HepG2 (cell line): ENCODE data around the gene CDC123. TPM values are rescaled to one million over a fixed set of nuclear protein-coding genes. Genes with fewer than 3 reads are reported as not detected.

ENCODE experiments used
- ATAC-seq: fragments of 200-7000 bp; cut with Tn5 transposase; 3 replicates; pipeline ENCODE4 v1.9.1; 2020; ENCODE audit warnings: mild to moderate bottlenecking, moderate library complexity
- BruUV-seq: library from RNA; stranded (reverse); fragments of 400-500 nt; replicated peaks from 2 replicates; lab custom pipeline; 2021; lab: Mats Ljungman, UMichigan
- CTCF ChIA-PET: fragments of 300-600 bp; formaldehyde crosslinking; extraction: SDS; loops from one replicate; lab custom pipeline; 2021; ENCODE audit warnings: low total read pairs, inconsistent platforms, low intra/inter-chr PET ratio; lab: Yijun Ruan, JAX
- POLR2A ChIA-PET: fragments of 350-600 bp; sonication (Branson Sonifier 250); formaldehyde crosslinking; loops from one replicate; lab custom pipeline; 2020; ENCODE audit warnings: antibody characterized with exemption, inconsistent platforms; lab: Yijun Ruan, JAX
- DNase-seq: peaks from one replicate; pipeline ENCODE4 v3.0.0-alpha.2; 2015; ENCODE audit warnings: low spot score
- FAIRE-seq: peaks from 3 replicates; lab custom pipeline; 2011; peaks lifted over from hg19 to GRCh38; lab: Jason Lieb, UNC
- H2AFZ ChIP-seq: one replicate; pipeline ENCODE4 v1.6.1; 2011; ENCODE audit warnings: low read length, inconsistent platforms
- H3K27ac ChIP-seq: fragments of 300-600 bp; 3 replicates; pipeline ENCODE4 v1.8.0; 2011; ENCODE audit warnings: mixed run types, mild to moderate bottlenecking, mixed read lengths, low read length, inconsistent platforms; ENCODE audit not compliant: insufficient read depth; ENCODE audit errors: extremely low read length
- H3K27me3 ChIP-seq, 2 experiments: fragments of 200-600 bp in 1 of 2; 2 replicates in 1 of 2; 3 replicates in 1 of 2; pipeline versions ENCODE4 v1.6.0 to v1.8.0; 2011; ENCODE audit warnings: low read length in 2 of 2, mild to moderate bottlenecking in 2 of 2, moderate library complexity in 2 of 2, inconsistent platforms in 1 of 2; ENCODE audit not compliant: insufficient read depth in 2 of 2, control insufficient read depth in 1 of 2
- H3K36me3 ChIP-seq, 2 experiments: fragments of 200-600 bp in 1 of 2; replicated peaks in 1 of 2; 2 replicates in 1 of 2; 3 replicates in 1 of 2; pipeline versions ENCODE4 v1.5.1 to v1.8.0; 2011; ENCODE audit warnings: low read length in 2 of 2, inconsistent platforms in 1 of 2; ENCODE audit not compliant: insufficient read depth in 2 of 2, control insufficient read depth in 1 of 2
- H3K4me1 ChIP-seq: 2 replicates; pipeline ENCODE4 v1.5.1; 2012; ENCODE audit warnings: low read length, inconsistent platforms; ENCODE audit not compliant: insufficient read depth
- H3K4me2 ChIP-seq: 2 replicates; pipeline ENCODE4 v1.6.0; 2011; ENCODE audit warnings: low read depth, low read length, inconsistent platforms
- H3K4me3 ChIP-seq, 3 experiments: fragments of 200-600 bp in 1 of 3; sonication (generic), shearing (Covaris generic) in 1 of 3; replicated peaks in 1 of 3; 2 replicates each; pipeline ENCODE4 v1.5.1; 2011 to 2016; ENCODE audit warnings: low read length in 3 of 3, inconsistent platforms in 2 of 3, low read depth in 2 of 3, mild to moderate bottlenecking in 2 of 3, control low read depth in 1 of 3, mixed read lengths in 1 of 3; ENCODE audit not compliant: insufficient read depth in 1 of 3
- H3K79me2 ChIP-seq: one replicate; pipeline ENCODE4 v1.6.1; 2011; ENCODE audit warnings: low read length, inconsistent platforms; ENCODE audit not compliant: insufficient read depth
- H3K9ac ChIP-seq: 2 replicates; pipeline ENCODE4 v1.6.0; 2011; ENCODE audit warnings: mild to moderate bottlenecking, low read depth, low read length, inconsistent platforms; ENCODE audit not compliant: insufficient read depth
- H3K9me3 ChIP-seq: 2 replicates; pipeline ENCODE4 v1.5.1; 2012; ENCODE audit warnings: mild to moderate bottlenecking, low read length
- H4K20me1 ChIP-seq: 2 replicates; pipeline ENCODE4 v1.6.0; 2011; ENCODE audit warnings: inconsistent platforms, mild to moderate bottlenecking, low read length, moderate library complexity; ENCODE audit not compliant: insufficient read depth
- ATF7 ChIP-seq, 2 experiments: fragments of 450-650 bp in 1 of 2; sonication (generic) in 1 of 2; formaldehyde crosslinking in 1 of 2; IDR thresholded peaks; 2 replicates each; pipeline versions ENCODE4 v1.4.0 to v1.6.1; 2016 to 2020; ENCODE audit warnings: antibody characterized with exemption in 1 of 2, mild to moderate bottlenecking in 1 of 2, missing genetic modification reagents in 1 of 2
- BHLHE40 ChIP-seq: IDR thresholded peaks from 2 replicates; pipeline ENCODE4 v1.6.1; 2011; ENCODE audit warnings: low read length, improper control_type of control experiment
- CC2D1A ChIP-seq: sonication (generic); formaldehyde crosslinking; IDR thresholded peaks from 2 replicates; pipeline ENCODE4 v1.8.1; 2023; ENCODE audit warnings: mild to moderate bottlenecking, missing genetic modification reagents
- ELF4 ChIP-seq: sonication (generic); formaldehyde crosslinking; IDR thresholded peaks from 2 replicates; pipeline ENCODE4 v1.5.0; 2020; ENCODE audit warnings: missing genetic modification reagents, mild to moderate bottlenecking, moderate library complexity, borderline replicate concordance
- ETV5 ChIP-seq: IDR thresholded peaks from 2 replicates; pipeline ENCODE4 v1.6.1; 2018; ENCODE audit warnings: missing biosample characterization, missing genetic modification reagents, inconsistent platforms, borderline replicate concordance
- GZF1 ChIP-seq: sonication (generic); formaldehyde crosslinking; IDR thresholded peaks from 2 replicates; pipeline ENCODE4 v1.5.1; 2020; ENCODE audit warnings: mild to moderate bottlenecking, missing genetic modification reagents
- HDAC2 ChIP-seq: sonication (generic); formaldehyde crosslinking; IDR thresholded peaks from 2 replicates; pipeline ENCODE4 v1.4.0; 2020; ENCODE audit warnings: missing genetic modification reagents
- JDP2 ChIP-seq: sonication (generic); formaldehyde crosslinking; IDR thresholded peaks from 2 replicates; pipeline ENCODE4 v1.8.1; 2022; ENCODE audit warnings: missing genetic modification reagents, borderline replicate concordance
- POLR2G ChIP-seq: fragments of 200-400 bp; formaldehyde crosslinking; IDR thresholded peaks from 2 replicates; pipeline ENCODE4 v1.6.1; 2018; ENCODE audit warnings: mild to moderate bottlenecking, low read depth, low read length, moderate library complexity
- SNAPC2 ChIP-seq: sonication (generic); formaldehyde crosslinking; IDR thresholded peaks from 2 replicates; pipeline ENCODE4 v1.8.1; 2022; ENCODE audit warnings: mild to moderate bottlenecking, missing genetic modification reagents
- ZFP82 ChIP-seq: sonication (generic); formaldehyde crosslinking; IDR thresholded peaks from 2 replicates; pipeline ENCODE4 v1.5.1; 2020; ENCODE audit warnings: mild to moderate bottlenecking, missing genetic modification reagents, borderline replicate concordance
- ZNF225 ChIP-seq: sonication (generic); formaldehyde crosslinking; IDR thresholded peaks from 2 replicates; pipeline ENCODE4 v1.4.0; 2020; ENCODE audit warnings: mild to moderate bottlenecking, missing genetic modification reagents
- WGBS: methylation state at CpG from one replicate; pipeline ENCODE4 v1.1.6; 2017; ENCODE audit warnings: low lambda C conversion rate; 5-methylcytosine and 5-hydroxymethylcytosine counted together
- in situ Hi-C: cut with HindIII; loops from 2 replicates; pipeline ENCODE4 v1.10.0; 2017; ENCODE audit warnings: low pct_unique_long_range_greater_than_20kb; ENCODE audit not compliant: extremely low pct_ligation_motif_present
- intact Hi-C: fragments of 100-400 bp; cut with micrococcal nuclease; formaldehyde crosslinking; loops from one replicate; pipeline ENCODE4 v1.10.0; 2022; ENCODE audit not compliant: unreplicated experiment
- polyA plus RNA-seq, 8 experiments: library from polyadenylated mRNA; depleted of rRNA in 3 of 8; stranded (reverse) in 7 of 8; unstranded in 1 of 8; fragments of >200 nt; fragmentation: Illumina TruSeq in 4 of 8; extraction: Trizol in 4 of 8; gene quantifications; 2 replicates each; pipeline versions ENCODE4 v1.2.1 to v1.2.3, GENCODE V29; 2011 to 2016; ENCODE audit warnings: low read depth in 4 of 8, missing spikeins in 1 of 8, mixed read lengths in 1 of 8; ENCODE audit not compliant: insufficient read depth in 1 of 8
- total RNA-seq, 5 experiments: library from RNA; depleted of rRNA; stranded (reverse); fragments of >200 nt; fragmentation: Illumina TruSeq; extraction: Trizol; gene quantifications; 2 replicates each; pipeline ENCODE4 v1.2.3, GENCODE V29; 2016; ENCODE audit warnings: low read depth in 1 of 5
- TF ChIP-seq, protein P1 (sequence below): sonication (generic); formaldehyde crosslinking; IDR thresholded peaks from 2 replicates; pipeline ENCODE4 v1.4.0; 2020; ENCODE audit warnings: mild to moderate bottlenecking, low read depth, missing genetic modification reagents
- TF ChIP-seq, protein P2 (sequence below): sonication (generic); formaldehyde crosslinking; IDR thresholded peaks from 2 replicates; pipeline ENCODE4 v1.9.0; 2022; ENCODE audit warnings: missing genetic modification reagents, mild to moderate bottlenecking, borderline replicate concordance
- TF ChIP-seq, protein P3 (sequence below): sonication (generic); formaldehyde crosslinking; IDR thresholded peaks from 2 replicates; pipeline ENCODE4 v1.4.0; 2020; ENCODE audit warnings: mild to moderate bottlenecking, missing genetic modification reagents

The CDC123 gene
- total and polyA plus RNA-seq, 2 of the 13 experiments (the other 11 are each of a cell fraction or from before 2014, with no cell fraction given) = 63.3 to 153 TPM

DNA sequence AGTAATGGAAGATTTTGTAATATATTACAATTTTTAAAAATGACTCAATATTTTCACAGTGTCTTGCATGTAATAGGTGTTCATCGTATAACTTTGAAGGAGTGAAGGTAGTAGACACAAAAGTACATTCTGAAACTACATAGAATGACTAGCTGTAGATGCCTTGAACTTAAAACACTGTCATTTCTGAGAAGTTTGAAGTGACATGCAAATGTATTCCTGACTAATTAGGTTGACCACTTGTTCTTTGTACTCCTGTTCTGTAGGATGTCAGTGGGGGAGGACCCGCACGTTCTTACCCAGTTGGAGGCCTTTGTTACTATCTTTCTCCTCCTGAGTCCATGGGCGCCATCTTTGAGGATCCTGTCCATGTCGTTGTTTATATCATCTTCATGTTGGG lies 35.3 kb upstream of the CDC123 start:
- Histone ChIP-seq H3K79me2 (no peaks in the 10 kb centered on the region), H3K27me3 (no peaks in the 10 kb centered on the region), H3K4me3 (no peak overlapping the region), H3K9ac (no peak overlapping the region), H3K9me3 (no peaks in the 10 kb centered on the region), H3K36me3 (peaks cover 5 to 29% of the 10 kb centered on the region in 2 experiments; a peak in 4 of 5 replicates), H4K20me1 (no peaks in the 10 kb centered on the region), H3K4me2 (no peak overlapping the region), H2AFZ (no peak overlapping the region), H3K4me1 (peaks cover 21% of the 10 kb centered on the region), H3K27ac (no peak overlapping the region)
- ATAC-seq (no peak), FAIRE-seq (no peak), DNase-seq (no peak)
- ChIA-PET POLR2A (no interaction called here), CTCF (no interaction called here)
- 98% methylated on average over 5 of the region's 5 CpGs for WGBS
- BruUV-seq = no TSS peak
- TF ChIP-seq ZFP82 (CRISPR knock-in tag) (no peak), CC2D1A (CRISPR knock-in tag) (no peak), JDP2 (no peak), HDAC2 (CRISPR knock-in tag) (no peak), ZNF225 (CRISPR knock-in tag) (no peak), BHLHE40 (no peak), POLR2G (no peak), ATF7 (IDR thresholded peaks at IDR 0.05) (no peak), ATF7 (CRISPR knock-in tag; IDR thresholded peaks at IDR 0.05) (no peak), GZF1 (CRISPR knock-in tag) (no peak), ETV5 (CRISPR knock-in tag) (no peak), SNAPC2 (CRISPR knock-in tag) (no peak), ELF4 (CRISPR knock-in tag) (no peak)
- TF ChIP-seq, protein P1, sequence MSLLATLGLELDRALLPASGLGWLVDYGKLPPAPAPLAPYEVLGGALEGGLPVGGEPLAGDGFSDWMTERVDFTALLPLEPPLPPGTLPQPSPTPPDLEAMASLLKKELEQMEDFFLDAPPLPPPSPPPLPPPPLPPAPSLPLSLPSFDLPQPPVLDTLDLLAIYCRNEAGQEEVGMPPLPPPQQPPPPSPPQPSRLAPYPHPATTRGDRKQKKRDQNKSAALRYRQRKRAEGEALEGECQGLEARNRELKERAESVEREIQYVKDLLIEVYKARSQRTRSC (CRISPR knock-in tag) = no peak
- TF ChIP-seq, protein P2, sequence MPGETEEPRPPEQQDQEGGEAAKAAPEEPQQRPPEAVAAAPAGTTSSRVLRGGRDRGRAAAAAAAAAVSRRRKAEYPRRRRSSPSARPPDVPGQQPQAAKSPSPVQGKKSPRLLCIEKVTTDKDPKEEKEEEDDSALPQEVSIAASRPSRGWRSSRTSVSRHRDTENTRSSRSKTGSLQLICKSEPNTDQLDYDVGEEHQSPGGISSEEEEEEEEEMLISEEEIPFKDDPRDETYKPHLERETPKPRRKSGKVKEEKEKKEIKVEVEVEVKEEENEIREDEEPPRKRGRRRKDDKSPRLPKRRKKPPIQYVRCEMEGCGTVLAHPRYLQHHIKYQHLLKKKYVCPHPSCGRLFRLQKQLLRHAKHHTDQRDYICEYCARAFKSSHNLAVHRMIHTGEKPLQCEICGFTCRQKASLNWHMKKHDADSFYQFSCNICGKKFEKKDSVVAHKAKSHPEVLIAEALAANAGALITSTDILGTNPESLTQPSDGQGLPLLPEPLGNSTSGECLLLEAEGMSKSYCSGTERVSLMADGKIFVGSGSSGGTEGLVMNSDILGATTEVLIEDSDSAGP = no peak
- TF ChIP-seq, protein P3, sequence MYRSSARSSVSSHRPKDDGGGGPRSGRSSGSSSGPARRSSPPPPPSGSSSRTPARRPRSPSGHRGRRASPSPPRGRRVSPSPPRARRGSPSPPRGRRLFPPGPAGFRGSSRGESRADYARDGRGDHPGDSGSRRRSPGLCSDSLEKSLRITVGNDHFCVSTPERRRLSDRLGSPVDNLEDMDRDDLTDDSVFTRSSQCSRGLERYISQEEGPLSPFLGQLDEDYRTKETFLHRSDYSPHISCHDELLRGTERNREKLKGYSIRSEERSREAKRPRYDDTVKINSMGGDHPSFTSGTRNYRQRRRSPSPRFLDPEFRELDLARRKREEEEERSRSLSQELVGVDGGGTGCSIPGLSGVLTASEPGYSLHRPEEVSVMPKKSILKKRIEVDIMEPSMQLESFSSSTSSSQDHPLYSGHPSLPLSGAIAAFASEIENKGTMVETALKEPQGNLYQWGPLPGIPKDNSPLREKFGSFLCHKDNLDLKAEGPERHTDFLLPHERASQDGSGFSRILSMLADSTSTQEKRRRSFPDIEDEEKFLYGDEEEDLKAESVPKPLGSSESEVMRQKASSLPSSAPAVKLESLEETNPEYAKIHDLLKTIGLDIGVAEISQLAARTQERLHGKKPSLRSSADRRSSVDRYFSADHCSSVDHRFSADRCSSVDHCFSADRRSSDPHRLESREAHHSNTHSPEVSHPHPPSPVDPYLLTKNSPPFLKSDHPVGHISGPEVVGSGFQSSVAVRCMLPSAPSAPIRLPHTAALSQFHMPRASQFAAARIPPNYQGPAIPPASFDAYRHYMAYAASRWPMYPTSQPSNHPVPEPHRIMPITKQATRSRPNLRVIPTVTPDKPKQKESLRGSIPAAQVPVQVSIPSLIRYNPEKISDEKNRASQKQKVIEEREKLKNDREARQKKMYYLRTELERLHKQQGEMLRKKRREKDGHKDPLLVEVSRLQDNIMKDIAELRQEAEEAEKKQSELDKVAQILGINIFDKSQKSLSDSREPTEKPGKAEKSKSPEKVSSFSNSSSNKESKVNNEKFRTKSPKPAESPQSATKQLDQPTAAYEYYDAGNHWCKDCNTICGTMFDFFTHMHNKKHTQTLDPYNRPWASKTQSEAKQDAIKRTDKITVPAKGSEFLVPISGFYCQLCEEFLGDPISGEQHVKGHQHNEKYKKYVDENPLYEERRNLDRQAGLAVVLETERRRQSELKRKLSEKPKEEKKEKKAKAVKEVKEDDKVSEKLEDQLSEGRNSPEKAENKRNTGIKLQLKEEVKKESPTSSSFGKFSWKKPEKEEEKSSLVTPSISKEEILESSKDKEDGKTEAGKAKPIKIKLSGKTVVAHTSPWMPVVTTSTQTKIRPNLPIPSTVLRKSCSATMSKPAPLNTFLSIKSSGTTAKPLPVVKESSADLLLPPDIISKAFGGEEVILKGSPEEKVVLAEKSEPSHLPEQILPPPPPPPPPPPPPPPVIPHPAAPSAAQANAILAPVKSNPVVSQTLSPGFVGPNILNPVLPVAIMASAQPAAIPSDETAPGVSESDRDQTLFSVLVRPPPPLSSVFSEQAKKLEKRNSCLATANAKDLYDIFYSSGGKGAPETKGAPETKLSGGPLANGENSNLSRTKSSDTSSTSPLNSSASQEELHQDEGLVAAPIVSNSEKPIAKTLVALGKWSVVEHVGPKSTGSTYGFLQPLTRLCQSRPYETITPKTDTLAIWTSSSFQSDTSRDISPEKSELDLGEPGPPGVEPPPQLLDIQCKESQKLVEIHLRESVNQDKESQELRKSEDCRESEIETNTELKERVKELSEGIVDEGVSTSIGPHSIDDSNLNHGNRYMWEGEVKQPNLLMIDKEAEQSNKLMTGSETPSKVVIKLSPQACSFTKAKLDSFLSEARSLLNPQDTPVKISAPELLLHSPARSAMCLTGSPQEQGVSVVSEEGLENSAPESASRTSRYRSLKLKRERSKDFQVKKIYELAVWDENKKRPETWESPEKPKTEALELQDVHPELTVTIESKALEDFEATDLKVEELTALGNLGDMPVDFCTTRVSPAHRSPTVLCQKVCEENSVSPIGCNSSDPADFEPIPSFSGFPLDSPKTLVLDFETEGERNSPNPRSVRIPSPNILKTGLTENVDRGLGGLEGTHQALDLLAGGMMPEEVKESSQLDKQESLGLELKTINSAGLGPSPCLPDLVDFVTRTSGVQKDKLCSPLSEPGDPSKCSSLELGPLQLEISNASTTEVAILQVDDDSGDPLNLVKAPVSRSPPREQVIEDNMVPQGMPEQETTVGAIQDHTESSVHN (CRISPR knock-in tag) = no peak
- intact Hi-C loops = no loop called here
- in situ Hi-C loops = no loop called here
